ENCODE data around the gene MAPT.
A peak's percentile ranks its signal among the peaks of the same experiment; 100 is the strongest.

DNA sequence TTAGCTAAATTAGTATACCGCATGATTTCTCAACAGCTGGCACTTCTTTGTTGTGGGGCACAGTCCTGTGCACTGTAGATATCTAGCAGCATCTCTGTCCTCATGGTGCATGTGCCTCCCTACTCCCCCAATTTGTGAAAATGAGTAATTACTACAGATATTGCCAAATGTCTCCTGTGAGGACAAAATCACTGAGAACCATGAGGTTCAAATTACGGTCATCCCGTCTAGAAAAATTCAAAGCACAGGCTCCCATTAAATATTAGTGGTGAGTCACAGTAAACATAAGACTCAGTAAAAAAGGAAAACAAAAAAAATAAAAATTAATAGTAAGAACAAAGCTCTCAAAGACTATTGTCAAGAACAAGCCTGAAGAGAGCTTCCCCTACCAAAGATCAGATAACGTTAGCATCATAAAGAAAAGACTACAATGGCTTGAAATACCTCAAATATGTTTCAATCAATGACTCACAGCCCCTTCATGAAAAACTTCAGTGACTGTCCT is 162.5 kb downstream of the MAPT start:
- no peak for TF ChIP-seq ESRRG (CRISPR knock-in tag; IDR thresholded peaks at IDR 0.05)
- TF ChIP-seq, protein P1, sequence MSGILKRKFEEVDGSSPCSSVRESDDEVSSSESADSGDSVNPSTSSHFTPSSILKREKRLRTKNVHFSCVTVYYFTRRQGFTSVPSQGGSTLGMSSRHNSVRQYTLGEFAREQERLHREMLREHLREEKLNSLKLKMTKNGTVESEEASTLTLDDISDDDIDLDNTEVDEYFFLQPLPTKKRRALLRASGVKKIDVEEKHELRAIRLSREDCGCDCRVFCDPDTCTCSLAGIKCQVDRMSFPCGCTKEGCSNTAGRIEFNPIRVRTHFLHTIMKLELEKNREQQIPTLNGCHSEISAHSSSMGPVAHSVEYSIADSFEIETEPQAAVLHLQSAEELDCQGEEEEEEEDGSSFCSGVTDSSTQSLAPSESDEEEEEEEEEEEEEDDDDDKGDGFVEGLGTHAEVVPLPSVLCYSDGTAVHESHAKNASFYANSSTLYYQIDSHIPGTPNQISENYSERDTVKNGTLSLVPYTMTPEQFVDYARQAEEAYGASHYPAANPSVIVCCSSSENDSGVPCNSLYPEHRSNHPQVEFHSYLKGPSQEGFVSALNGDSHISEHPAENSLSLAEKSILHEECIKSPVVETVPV (CRISPR knock-in tag; IDR thresholded peaks at IDR 0.05), result no peak
- TF ChIP-seq ISL1 (CRISPR knock-in tag; IDR thresholded peaks at IDR 0.05), result peak; percentile 54
- TF ChIP-seq, protein P2, sequence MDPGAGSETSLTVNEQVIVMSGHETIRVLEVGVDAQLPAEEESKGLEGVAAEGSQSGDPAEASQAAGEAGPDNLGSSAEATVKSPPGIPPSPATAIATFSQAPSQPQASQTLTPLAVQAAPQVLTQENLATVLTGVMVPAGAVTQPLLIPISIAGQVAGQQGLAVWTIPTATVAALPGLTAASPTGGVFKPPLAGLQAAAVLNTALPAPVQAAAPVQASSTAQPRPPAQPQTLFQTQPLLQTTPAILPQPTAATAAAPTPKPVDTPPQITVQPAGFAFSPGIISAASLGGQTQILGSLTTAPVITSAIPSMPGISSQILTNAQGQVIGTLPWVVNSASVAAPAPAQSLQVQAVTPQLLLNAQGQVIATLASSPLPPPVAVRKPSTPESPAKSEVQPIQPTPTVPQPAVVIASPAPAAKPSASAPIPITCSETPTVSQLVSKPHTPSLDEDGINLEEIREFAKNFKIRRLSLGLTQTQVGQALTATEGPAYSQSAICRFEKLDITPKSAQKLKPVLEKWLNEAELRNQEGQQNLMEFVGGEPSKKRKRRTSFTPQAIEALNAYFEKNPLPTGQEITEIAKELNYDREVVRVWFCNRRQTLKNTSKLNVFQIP (CRISPR knock-in tag; IDR thresholded peaks at IDR 0.05; ENCODE audit: borderline replicate concordance, low read depth), result no peak
- TF ChIP-seq, protein P3, sequence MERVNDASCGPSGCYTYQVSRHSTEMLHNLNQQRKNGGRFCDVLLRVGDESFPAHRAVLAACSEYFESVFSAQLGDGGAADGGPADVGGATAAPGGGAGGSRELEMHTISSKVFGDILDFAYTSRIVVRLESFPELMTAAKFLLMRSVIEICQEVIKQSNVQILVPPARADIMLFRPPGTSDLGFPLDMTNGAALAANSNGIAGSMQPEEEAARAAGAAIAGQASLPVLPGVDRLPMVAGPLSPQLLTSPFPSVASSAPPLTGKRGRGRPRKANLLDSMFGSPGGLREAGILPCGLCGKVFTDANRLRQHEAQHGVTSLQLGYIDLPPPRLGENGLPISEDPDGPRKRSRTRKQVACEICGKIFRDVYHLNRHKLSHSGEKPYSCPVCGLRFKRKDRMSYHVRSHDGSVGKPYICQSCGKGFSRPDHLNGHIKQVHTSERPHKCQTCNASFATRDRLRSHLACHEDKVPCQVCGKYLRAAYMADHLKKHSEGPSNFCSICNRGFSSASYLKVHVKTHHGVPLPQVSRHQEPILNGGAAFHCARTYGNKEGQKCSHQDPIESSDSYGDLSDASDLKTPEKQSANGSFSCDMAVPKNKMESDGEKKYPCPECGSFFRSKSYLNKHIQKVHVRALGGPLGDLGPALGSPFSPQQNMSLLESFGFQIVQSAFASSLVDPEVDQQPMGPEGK (CRISPR knock-in tag; IDR thresholded peaks at IDR 0.05; ENCODE audit: borderline replicate concordance), result no peak
- TF ChIP-seq SNAI2 (CRISPR knock-in tag; IDR thresholded peaks at IDR 0.05), result no peak
- TF ChIP-seq, protein P4, sequence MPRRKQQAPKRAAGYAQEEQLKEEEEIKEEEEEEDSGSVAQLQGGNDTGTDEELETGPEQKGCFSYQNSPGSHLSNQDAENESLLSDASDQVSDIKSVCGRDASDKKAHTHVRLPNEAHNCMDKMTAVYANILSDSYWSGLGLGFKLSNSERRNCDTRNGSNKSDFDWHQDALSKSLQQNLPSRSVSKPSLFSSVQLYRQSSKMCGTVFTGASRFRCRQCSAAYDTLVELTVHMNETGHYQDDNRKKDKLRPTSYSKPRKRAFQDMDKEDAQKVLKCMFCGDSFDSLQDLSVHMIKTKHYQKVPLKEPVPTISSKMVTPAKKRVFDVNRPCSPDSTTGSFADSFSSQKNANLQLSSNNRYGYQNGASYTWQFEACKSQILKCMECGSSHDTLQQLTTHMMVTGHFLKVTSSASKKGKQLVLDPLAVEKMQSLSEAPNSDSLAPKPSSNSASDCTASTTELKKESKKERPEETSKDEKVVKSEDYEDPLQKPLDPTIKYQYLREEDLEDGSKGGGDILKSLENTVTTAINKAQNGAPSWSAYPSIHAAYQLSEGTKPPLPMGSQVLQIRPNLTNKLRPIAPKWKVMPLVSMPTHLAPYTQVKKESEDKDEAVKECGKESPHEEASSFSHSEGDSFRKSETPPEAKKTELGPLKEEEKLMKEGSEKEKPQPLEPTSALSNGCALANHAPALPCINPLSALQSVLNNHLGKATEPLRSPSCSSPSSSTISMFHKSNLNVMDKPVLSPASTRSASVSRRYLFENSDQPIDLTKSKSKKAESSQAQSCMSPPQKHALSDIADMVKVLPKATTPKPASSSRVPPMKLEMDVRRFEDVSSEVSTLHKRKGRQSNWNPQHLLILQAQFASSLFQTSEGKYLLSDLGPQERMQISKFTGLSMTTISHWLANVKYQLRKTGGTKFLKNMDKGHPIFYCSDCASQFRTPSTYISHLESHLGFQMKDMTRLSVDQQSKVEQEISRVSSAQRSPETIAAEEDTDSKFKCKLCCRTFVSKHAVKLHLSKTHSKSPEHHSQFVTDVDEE (CRISPR knock-in tag; IDR thresholded peaks at IDR 0.05), result no peak

All from SK-N-SH treated with all-trans-retinoic acid at 6 μM for 48 hours (cell line).